Fibroblast of lung (primary cell): ENCODE measurements around the gene EIF3B. TPM values are rescaled to one million over a fixed set of nuclear protein-coding genes. Genes with fewer than 3 reads are reported as not detected.
A peak's percentile ranks its signal among the peaks of the same experiment; 100 is the strongest.

Source experiments
- DNase-seq, 2 donors: peaks; one replicate each; pipeline versions ENCODE4 v3.0.0 to v3.0.0-alpha.2; 2010; ENCODE audit warnings: low read depth in 2 of 2
- H2AFZ ChIP-seq: 2 replicates; pipeline ENCODE4 v1.5.1; 2012; ENCODE audit warnings: low read length, control low read depth, inconsistent platforms
- H3K27ac ChIP-seq: 2 replicates; pipeline ENCODE4 v1.5.1; 2011; ENCODE audit warnings: low read length, control low read depth; ENCODE audit not compliant: insufficient read depth
- H3K27me3 ChIP-seq: 2 replicates; pipeline ENCODE4 v1.5.1; 2011; ENCODE audit warnings: mild to moderate bottlenecking, low read length; ENCODE audit not compliant: control insufficient read depth, insufficient read depth
- H3K36me3 ChIP-seq: 2 replicates; pipeline ENCODE4 v1.5.1; 2011; ENCODE audit warnings: low read length; ENCODE audit not compliant: control insufficient read depth, insufficient read depth
- H3K4me1 ChIP-seq: 2 replicates; pipeline ENCODE4 v1.5.1; 2011; ENCODE audit warnings: low read length; ENCODE audit not compliant: control insufficient read depth, insufficient read depth; ENCODE audit errors: extremely low read depth
- H3K4me2 ChIP-seq: 2 replicates; pipeline ENCODE4 v1.5.1; 2011; ENCODE audit warnings: low read length, control low read depth; ENCODE audit not compliant: insufficient read depth; ENCODE audit errors: extremely low read depth
- H3K4me3 ChIP-seq, 4 experiments: fragments of 200-600 bp in 1 of 4; sonication (generic) in 1 of 4; replicated peaks in 1 of 4; 2 replicates each; pipeline ENCODE4 v1.5.1; 2011 to 2016; ENCODE audit warnings: low read length in 4 of 4, low read depth in 3 of 4, mild to moderate bottlenecking in 3 of 4, control low read depth in 2 of 4, inconsistent platforms in 1 of 4, mixed read lengths in 1 of 4; ENCODE audit not compliant: insufficient read depth in 1 of 4; ENCODE audit errors: control extremely low read depth in 1 of 4
- H3K79me2 ChIP-seq: 2 replicates; pipeline ENCODE4 v1.5.1; 2012; ENCODE audit warnings: mild to moderate bottlenecking, low read length, inconsistent platforms; ENCODE audit not compliant: control insufficient read depth, insufficient read depth
- H3K9ac ChIP-seq: 2 replicates; pipeline ENCODE4 v1.5.1; 2011; ENCODE audit warnings: mild to moderate bottlenecking, low read length, control low read depth; ENCODE audit not compliant: insufficient read depth
- H3K9me3 ChIP-seq: 2 replicates; pipeline ENCODE4 v1.5.1; 2012; ENCODE audit warnings: low read depth, low read length; ENCODE audit not compliant: control insufficient read depth, insufficient read depth
- H4K20me1 ChIP-seq: 2 replicates; pipeline ENCODE4 v1.5.1; 2011; ENCODE audit warnings: low read length; ENCODE audit not compliant: control insufficient read depth, insufficient read depth; ENCODE audit errors: extremely low read depth
- EZH2 ChIP-seq: IDR thresholded peaks from 2 replicates; pipeline ENCODE4 v1.5.1; 2012; ENCODE audit warnings: low read length, control low read depth, mild to moderate bottlenecking; ENCODE audit errors: missing control alignments
- polyA plus RNA-seq, 2 donors: library from polyadenylated mRNA; depleted of rRNA in 1 of 2; stranded (reverse) in 1 of 2; unstranded in 1 of 2; fragments of >200 nt; gene quantifications; 2 replicates each; pipeline ENCODE4 v1.2.1, GENCODE V29; 2011 to 2012; ENCODE audit warnings: missing spikeins in 1 of 2
- total RNA-seq: library from RNA; depleted of rRNA; stranded (reverse); fragments of >200 nt; gene quantifications from 2 replicates; pipeline ENCODE4 v1.2.1, GENCODE V29; 2014
- TF ChIP-seq, protein P1 (sequence below), 2 donors: IDR thresholded peaks in 1 of 2; conservative IDR thresholded peaks in 1 of 2; 1 replicate in 1 of 2; 2 replicates in 1 of 2; pipeline ENCODE4 v1.5.1; 2011 to 2012; ENCODE audit warnings: low read length in 2 of 2, control low read depth in 1 of 2, inconsistent platforms in 1 of 2, low read depth in 1 of 2, mild to moderate bottlenecking in 1 of 2

EIF3B gene
- total and polyA plus RNA-seq, 2 donors (not counting 1 experiment from before 2014, with no cell fraction given), result 92.8 to 133 TPM

DNA sequence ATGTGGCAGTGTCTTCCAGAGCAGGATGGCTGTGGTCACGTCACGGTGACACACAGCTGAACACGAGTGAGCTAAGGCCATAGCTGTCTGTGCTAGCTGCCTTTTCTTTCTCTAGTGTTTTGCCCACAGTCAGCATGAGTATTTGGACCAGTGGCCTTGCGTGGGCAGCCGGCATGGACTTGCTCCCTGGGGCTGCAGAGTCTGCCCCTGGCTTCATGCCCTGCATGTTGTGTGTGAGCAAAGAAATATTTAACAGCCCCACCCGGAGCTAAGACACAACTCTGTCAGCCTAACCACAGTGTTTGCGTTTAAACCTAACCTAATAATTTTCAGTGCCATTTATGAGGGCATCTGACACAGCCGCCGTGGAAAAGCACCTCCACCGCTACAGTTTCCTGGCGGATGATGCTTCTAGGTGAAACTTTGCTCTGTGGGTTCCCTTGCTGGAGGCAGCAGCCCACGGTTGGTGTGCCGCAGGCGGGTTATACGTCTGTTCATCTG is 63.4 kb downstream of the EIF3B start:
- H3K36me3 ChIP-seq, result no peaks in the 10 kb centered on the region
- no peak overlapping the region for H3K4me3 ChIP-seq
- no peak for TF ChIP-seq EZH2
- TF ChIP-seq, protein P1, sequence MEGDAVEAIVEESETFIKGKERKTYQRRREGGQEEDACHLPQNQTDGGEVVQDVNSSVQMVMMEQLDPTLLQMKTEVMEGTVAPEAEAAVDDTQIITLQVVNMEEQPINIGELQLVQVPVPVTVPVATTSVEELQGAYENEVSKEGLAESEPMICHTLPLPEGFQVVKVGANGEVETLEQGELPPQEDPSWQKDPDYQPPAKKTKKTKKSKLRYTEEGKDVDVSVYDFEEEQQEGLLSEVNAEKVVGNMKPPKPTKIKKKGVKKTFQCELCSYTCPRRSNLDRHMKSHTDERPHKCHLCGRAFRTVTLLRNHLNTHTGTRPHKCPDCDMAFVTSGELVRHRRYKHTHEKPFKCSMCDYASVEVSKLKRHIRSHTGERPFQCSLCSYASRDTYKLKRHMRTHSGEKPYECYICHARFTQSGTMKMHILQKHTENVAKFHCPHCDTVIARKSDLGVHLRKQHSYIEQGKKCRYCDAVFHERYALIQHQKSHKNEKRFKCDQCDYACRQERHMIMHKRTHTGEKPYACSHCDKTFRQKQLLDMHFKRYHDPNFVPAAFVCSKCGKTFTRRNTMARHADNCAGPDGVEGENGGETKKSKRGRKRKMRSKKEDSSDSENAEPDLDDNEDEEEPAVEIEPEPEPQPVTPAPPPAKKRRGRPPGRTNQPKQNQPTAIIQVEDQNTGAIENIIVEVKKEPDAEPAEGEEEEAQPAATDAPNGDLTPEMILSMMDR (conservative IDR thresholded peaks at IDR 0.05 in 1 of 2, IDR thresholded peaks at IDR 0.05 in 1 of 2; ENCODE audit: low read depth in 1 of 2, low read length in 2 of 2), result no peak
- H2AFZ ChIP-seq, result no peak overlapping the region
- DNase-seq, result peak in 1 of 2 donors; percentile 63
- no peaks in the 10 kb centered on the region for H3K27me3 ChIP-seq
- no peak overlapping the region for H3K9ac ChIP-seq
- no peaks in the 10 kb centered on the region for H3K79me2 ChIP-seq
- H4K20me1 ChIP-seq, result no peaks in the 10 kb centered on the region
- H3K9me3 ChIP-seq, result no peaks in the 10 kb centered on the region
- H3K4me1 ChIP-seq, result peaks cover 2% of the 10 kb centered on the region
- no peak overlapping the region for H3K4me2 ChIP-seq
- H3K27ac ChIP-seq, result no peak overlapping the region

DNA sequence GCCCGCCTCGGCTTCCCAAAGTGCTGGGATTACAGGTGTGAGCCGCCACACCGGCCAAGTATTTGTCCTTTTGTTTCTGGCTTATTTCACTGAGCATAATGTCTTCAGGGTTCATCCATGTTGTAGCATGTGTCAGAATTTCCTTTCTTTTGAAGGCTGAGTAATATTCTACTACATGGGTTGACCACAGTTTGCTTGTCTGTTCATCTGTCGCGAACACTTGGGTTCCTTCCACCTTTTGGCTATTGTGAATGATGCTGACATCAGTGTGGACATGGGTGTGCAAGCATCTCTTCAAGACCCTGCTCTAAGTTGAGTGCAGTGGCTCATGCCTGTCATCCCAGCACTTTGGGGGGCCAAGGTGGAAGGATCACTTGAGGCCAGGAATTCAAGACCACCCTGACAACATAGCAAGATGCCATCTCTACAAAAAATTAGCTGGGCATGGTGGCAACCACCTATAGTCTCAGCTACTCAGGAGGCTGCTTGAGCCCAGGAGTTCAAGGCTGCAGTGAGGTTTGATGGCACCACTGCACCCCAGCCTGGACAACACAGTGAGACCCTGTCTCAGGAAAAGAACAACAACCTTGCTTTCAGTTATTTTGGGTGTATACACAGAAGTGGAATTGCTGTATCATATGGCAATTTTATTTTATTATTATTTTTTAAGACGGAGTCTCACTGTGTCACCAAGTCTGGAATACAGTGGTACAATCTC is 65.7 kb downstream of the EIF3B start:
- Histone ChIP-seq H3K9me3 (no peaks in the 10 kb centered on the region), H2AFZ (no peak overlapping the region), H3K27me3 (no peaks in the 10 kb centered on the region), H3K79me2 (no peaks in the 10 kb centered on the region), H3K4me2 (no peak overlapping the region), H4K20me1 (no peaks in the 10 kb centered on the region), H3K9ac (no peak overlapping the region), H3K4me1 (no peaks in the 10 kb centered on the region), H3K27ac (no peak overlapping the region), H3K4me3 (no peak overlapping the region), H3K36me3 (no peaks in the 10 kb centered on the region)
- no peak for DNase-seq
- TF ChIP-seq EZH2, result no peak
- TF ChIP-seq, protein P1 (conservative IDR thresholded peaks at IDR 0.05 in 1 of 2, IDR thresholded peaks at IDR 0.05 in 1 of 2; ENCODE audit: low read depth in 1 of 2, low read length in 2 of 2), result no peak

DNA sequence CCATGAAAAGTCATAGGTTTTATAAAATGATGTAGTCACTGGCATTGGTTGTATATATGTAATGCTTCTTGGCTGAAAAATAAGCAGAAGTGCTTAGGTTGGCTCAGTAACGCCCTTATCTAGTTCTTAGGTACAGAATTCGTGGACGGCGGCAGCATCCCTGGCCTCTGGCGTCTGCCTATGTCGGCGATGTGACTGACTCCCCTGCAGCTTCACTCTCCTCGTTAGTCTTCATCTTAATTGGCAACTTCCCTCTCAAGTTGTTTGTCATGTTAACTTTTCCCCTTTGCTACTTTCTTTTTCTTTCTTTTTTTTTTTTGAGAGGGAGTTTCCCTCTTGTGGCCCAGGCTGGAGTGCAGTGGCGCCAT is 67.3 kb downstream of the EIF3B start:
- Histone ChIP-seq H3K4me1 (no peaks in the 10 kb centered on the region), H3K36me3 (no peaks in the 10 kb centered on the region), H4K20me1 (no peaks in the 10 kb centered on the region), H3K79me2 (no peaks in the 10 kb centered on the region), H3K9ac (no peak overlapping the region), H3K9me3 (no peaks in the 10 kb centered on the region), H3K27ac (no peak overlapping the region), H3K4me2 (no peak overlapping the region), H2AFZ (no peak overlapping the region), H3K27me3 (no peaks in the 10 kb centered on the region), H3K4me3 (no peak overlapping the region)
- no peak for TF ChIP-seq EZH2
- TF ChIP-seq, protein P1 (conservative IDR thresholded peaks at IDR 0.05 in 1 of 2, IDR thresholded peaks at IDR 0.05 in 1 of 2; ENCODE audit: low read depth in 1 of 2, low read length in 2 of 2), result no peak
- no peak for DNase-seq
